ENCODE data around the gene FGGY. TPM values are rescaled to one million over a fixed set of nuclear protein-coding genes. Genes with fewer than 3 reads are reported as not detected.

Gene FGGY
- total RNA-seq, 4 donors from 2014 or later: 12.4 to 17.5 (median 16.1) TPM

DNA sequence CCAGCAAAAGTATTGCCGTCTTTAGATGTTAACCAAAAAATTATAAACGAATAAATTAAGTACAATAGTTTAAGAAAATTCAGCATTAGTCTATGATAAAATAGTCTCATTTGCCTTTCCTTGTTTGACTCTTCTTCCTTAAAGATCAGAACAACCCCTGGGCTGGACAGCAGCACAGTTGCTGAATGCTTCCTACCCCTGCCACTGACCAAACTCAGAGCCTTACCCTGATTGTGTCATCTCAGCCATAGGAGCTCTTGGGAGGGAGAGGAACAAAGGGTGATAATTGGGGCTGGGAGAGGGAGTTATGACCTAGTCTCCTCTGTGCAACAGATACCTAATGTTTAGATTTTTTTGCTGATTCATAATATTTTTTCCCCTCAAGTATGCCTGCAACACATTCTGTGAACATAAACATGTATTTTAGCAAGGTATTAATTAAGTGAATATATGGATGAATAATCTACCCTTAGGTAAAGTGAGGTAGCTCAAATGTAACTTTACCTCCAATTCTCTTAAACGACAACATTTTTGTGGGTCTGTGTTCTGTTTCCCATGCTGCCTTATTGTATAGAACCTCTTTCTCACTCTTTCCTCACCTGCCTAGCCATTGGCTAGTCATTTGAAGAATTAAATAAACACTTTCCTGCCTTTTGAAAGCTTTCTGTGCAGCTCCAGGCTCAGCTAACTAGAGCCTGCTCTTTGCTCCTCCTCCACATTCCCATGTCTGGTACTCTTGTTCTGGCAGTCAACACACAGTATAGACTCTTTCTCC, 46.1 kb downstream of the FGGY start:
- no peak for DNase-seq (ENCODE audit: low spot score in 2 of 2)
- no peak for TF ChIP-seq CTCF (IDR thresholded peaks at IDR 0.05)
- no peak for TF ChIP-seq POLR2A (IDR thresholded peaks at IDR 0.05)
- TF ChIP-seq POLR2AphosphoS5 (IDR thresholded peaks at IDR 0.05): no peak
- TF ChIP-seq EP300 (IDR thresholded peaks at IDR 0.05): no peak
- no peak overlapping the region for H3K4me3 ChIP-seq
- no peak overlapping the region for H3K27ac ChIP-seq
- no peaks in the 10 kb centered on the region for H3K4me1 ChIP-seq
- no peaks in the 10 kb centered on the region for H3K36me3 ChIP-seq
- H3K27me3 ChIP-seq: no peaks in the 10 kb centered on the region
- 95% methylated on average over 3 of the region's 3 CpGs for WGBS
- H3K9me3 ChIP-seq: no peaks in the 10 kb centered on the region

- Histone ChIP-seq H3K4me1 (no peaks in the 10 kb centered on the region), H3K27ac (no peak overlapping the region), H3K36me3 (no peaks in the 10 kb centered on the region), H3K4me3 (no peak overlapping the region), H3K9me3 (no peaks in the 10 kb centered on the region), H3K27me3 (no peaks in the 10 kb centered on the region)
- 76% methylated on average over 1 of the region's 1 CpG for WGBS
- DNase-seq (ENCODE audit: low spot score in 2 of 2): no peak
- TF ChIP-seq POLR2AphosphoS5 (IDR thresholded peaks at IDR 0.05) (no peak), EP300 (IDR thresholded peaks at IDR 0.05) (no peak), CTCF (IDR thresholded peaks at IDR 0.05) (no peak), POLR2A (IDR thresholded peaks at IDR 0.05) (no peak)
Measured at GRCh38 chr1:59343576-59343840, 46.6 kb downstream of the FGGY start.

- Histone ChIP-seq H3K27ac (no peak overlapping the region), H3K4me1 (no peaks in the 10 kb centered on the region), H3K9me3 (no peaks in the 10 kb centered on the region), H3K36me3 (no peaks in the 10 kb centered on the region), H3K27me3 (no peaks in the 10 kb centered on the region), H3K4me3 (no peak overlapping the region)
- TF ChIP-seq CTCF (IDR thresholded peaks at IDR 0.05) (no peak), EP300 (IDR thresholded peaks at IDR 0.05) (no peak), POLR2A (IDR thresholded peaks at IDR 0.05) (no peak), POLR2AphosphoS5 (IDR thresholded peaks at IDR 0.05) (no peak)
- DNase-seq (ENCODE audit: low spot score in 2 of 2): no peak
- WGBS: 82% methylated on average over 1 of the region's 1 CpG
Measured at GRCh38 chr1:59345221-59345620, 48.3 kb downstream of the FGGY start.

DNA sequence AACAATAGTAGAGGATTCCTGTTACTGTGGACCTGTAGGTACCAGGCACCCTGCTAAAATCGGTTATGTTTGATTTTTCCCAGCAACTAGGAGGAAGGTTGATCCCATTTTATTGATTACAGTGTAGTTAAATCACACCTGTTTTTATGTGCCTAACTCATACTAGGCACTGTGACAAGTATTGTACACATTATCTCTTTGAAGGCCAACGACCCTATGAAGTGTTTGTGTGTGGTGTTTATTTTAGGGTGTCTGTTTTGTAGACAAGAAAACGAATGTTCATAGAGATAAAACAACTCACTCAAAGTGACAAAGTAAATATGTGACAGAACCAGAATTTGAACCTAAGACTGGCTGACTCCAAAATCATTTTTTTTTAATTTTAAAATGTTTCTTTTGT, 49.5 kb downstream of the FGGY start:
- H3K36me3 ChIP-seq: no peaks in the 10 kb centered on the region
- WGBS: 93% methylated on average over 3 of the region's 3 CpGs
- no peak overlapping the region for H3K4me3 ChIP-seq
- no peak overlapping the region for H3K27ac ChIP-seq
- no peaks in the 10 kb centered on the region for H3K27me3 ChIP-seq
- H3K9me3 ChIP-seq: no peaks in the 10 kb centered on the region
- no peaks in the 10 kb centered on the region for H3K4me1 ChIP-seq
- TF ChIP-seq POLR2AphosphoS5 (IDR thresholded peaks at IDR 0.05) (no peak), EP300 (IDR thresholded peaks at IDR 0.05) (no peak), POLR2A (IDR thresholded peaks at IDR 0.05) (no peak), CTCF (IDR thresholded peaks at IDR 0.05) (no peak)
- DNase-seq (ENCODE audit: low spot score in 2 of 2): no peak

DNA sequence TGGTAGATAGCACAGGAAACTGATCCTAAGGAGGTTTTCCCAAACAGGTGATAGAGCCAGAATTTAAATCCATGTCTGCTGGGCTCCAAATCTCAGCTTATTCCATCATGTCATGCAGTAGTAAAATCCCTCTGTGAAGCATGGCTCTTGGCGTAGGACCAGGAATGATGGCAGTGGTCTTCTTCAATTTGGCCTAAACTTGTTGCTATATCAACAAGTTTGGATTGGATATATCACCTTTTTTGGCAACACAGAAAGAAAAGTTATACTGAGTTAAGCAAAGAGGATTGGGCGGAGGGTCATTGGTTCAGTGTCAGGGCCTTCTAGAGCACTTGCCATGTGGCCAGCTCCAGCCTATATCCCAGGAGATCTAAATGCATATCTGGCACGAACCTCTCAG, 52.2 kb downstream of the FGGY start:
- TF ChIP-seq POLR2A (IDR thresholded peaks at IDR 0.05): no peak
- no peak for TF ChIP-seq CTCF (IDR thresholded peaks at IDR 0.05)
- TF ChIP-seq EP300 (IDR thresholded peaks at IDR 0.05): no peak

More for the DNA sequence above, 52.2 kb downstream of the FGGY start:
- no peaks in the 10 kb centered on the region for H3K36me3 ChIP-seq
- no peak overlapping the region for H3K4me3 ChIP-seq
- no peak overlapping the region for H3K27ac ChIP-seq
- H3K4me1 ChIP-seq: no peaks in the 10 kb centered on the region
- whole genome bisulfite sequencing: 93% methylated on average over 3 of the region's 3 CpGs
- no peaks in the 10 kb centered on the region for H3K9me3 ChIP-seq
- DNase-seq (ENCODE audit: low spot score in 2 of 2): no peak
- no peaks in the 10 kb centered on the region for H3K27me3 ChIP-seq
